HG03457 (cell line): ENCODE measurements around the gene LRRN4.
"Not testable (repeated sequence)": the region's sequence is repeated elsewhere in the genome, so short reads cannot be mapped to it uniquely, and the experiment has no call there.

ENCODE experiments used
- ATAC-seq: cut with Tn5 transposase; IDR thresholded peaks from one replicate; pipeline ENCODE4 v1.9.1; 2021; ENCODE audit warnings: moderate number of reproducible peaks; ENCODE audit not compliant: unreplicated experiment

LRRN4 gene

GRCh38 chr20:6034134-6034969, 19.5 kb downstream of the LRRN4 start:
- ATAC-seq: no peak

GRCh38 chr20:6032907-6033306, 21.0 kb downstream of the LRRN4 start:
- not testable (repeated sequence) for ATAC-seq

GRCh38 chr20:6030453-6031080, 23.3 kb downstream of the LRRN4 start:
- no peak for ATAC-seq

- ATAC-seq: no peak
Observed at GRCh38 chr20:6029538-6029937, 24.3 kb downstream of the LRRN4 start.

- ATAC-seq: no peak
Observed at GRCh38 chr20:6028818-6029217, 25.0 kb downstream of the LRRN4 start.

- ATAC-seq: no peak
Observed at GRCh38 chr20:6026051-6026450, 27.8 kb downstream of the LRRN4 start.

- ATAC-seq: no peak
Observed at GRCh38 chr20:6024768-6025167, 29.1 kb downstream of the LRRN4 start.

- no peak for ATAC-seq
Observed at GRCh38 chr20:6017880-6018279, 36.0 kb downstream of the LRRN4 start.

- no peak for ATAC-seq
Observed at GRCh38 chr20:6017467-6017866, 36.4 kb downstream of the LRRN4 start.

GRCh38 chr20:6014957-6015356, 38.9 kb downstream of the LRRN4 start:
- no peak for ATAC-seq

- ATAC-seq: no peak
Observed at GRCh38 chr20:6014017-6014416, 39.8 kb downstream of the LRRN4 start.

- ATAC-seq: no peak
Observed at GRCh38 chr20:6012179-6012578, 41.7 kb downstream of the LRRN4 start.

- ATAC-seq: no peak
Observed at GRCh38 chr20:6008254-6008653, 45.6 kb downstream of the LRRN4 start.

GRCh38 chr20:6007529-6008103, 46.2 kb downstream of the LRRN4 start:
- ATAC-seq: no peak

GRCh38 chr20:6007094-6007528, 46.7 kb downstream of the LRRN4 start:
- ATAC-seq: no peak

- ATAC-seq: no peak
Observed at GRCh38 chr20:6006603-6006949, 47.3 kb downstream of the LRRN4 start.

- ATAC-seq: no peak
Observed at GRCh38 chr20:6000871-6001270, 53.0 kb downstream of the LRRN4 start.

- no peak for ATAC-seq
Observed at GRCh38 chr20:5999783-6000182, 54.1 kb downstream of the LRRN4 start.

GRCh38 chr20:5996765-5997164, 57.1 kb downstream of the LRRN4 start:
- ATAC-seq: peak; percentile 91

- ATAC-seq: no peak
Observed at GRCh38 chr20:5991623-5992441, 62.0 kb downstream of the LRRN4 start.

- no peak for ATAC-seq
Observed at GRCh38 chr20:5990946-5991345, 62.9 kb downstream of the LRRN4 start.
